HepG2 (cell line): ENCODE data around the gene ITGB2. TPM values are rescaled to one million over a fixed set of nuclear protein-coding genes. Genes with fewer than 3 reads are reported as not detected.

Source experiments
- ATAC-seq: fragments of 200-7000 bp; cut with Tn5 transposase; 3 replicates; pipeline ENCODE4 v1.9.1; 2020; ENCODE audit warnings: mild to moderate bottlenecking, moderate library complexity
- BruUV-seq: library from RNA; stranded (reverse); fragments of 400-500 nt; replicated peaks from 2 replicates; lab custom pipeline; 2021; lab: Mats Ljungman, UMichigan
- CTCF ChIA-PET: fragments of 300-600 bp; formaldehyde crosslinking; extraction: SDS; loops from one replicate; lab custom pipeline; 2021; ENCODE audit warnings: low total read pairs, inconsistent platforms, low intra/inter-chr PET ratio; lab: Yijun Ruan, JAX
- POLR2A ChIA-PET: fragments of 350-600 bp; sonication (Branson Sonifier 250); formaldehyde crosslinking; loops from one replicate; lab custom pipeline; 2020; ENCODE audit warnings: antibody characterized with exemption, inconsistent platforms; lab: Yijun Ruan, JAX
- DNase-seq: peaks from one replicate; pipeline ENCODE4 v3.0.0-alpha.2; 2015; ENCODE audit warnings: low spot score
- FAIRE-seq: peaks from 3 replicates; lab custom pipeline; 2011; peaks lifted over from hg19 to GRCh38; lab: Jason Lieb, UNC
- H2AFZ ChIP-seq: one replicate; pipeline ENCODE4 v1.6.1; 2011; ENCODE audit warnings: low read length, inconsistent platforms
- H3K27ac ChIP-seq: fragments of 300-600 bp; 3 replicates; pipeline ENCODE4 v1.8.0; 2011; ENCODE audit warnings: mixed run types, mild to moderate bottlenecking, mixed read lengths, low read length, inconsistent platforms; ENCODE audit not compliant: insufficient read depth; ENCODE audit errors: extremely low read length
- H3K27me3 ChIP-seq, 2 experiments: fragments of 200-600 bp in 1 of 2; 2 replicates in 1 of 2; 3 replicates in 1 of 2; pipeline versions ENCODE4 v1.6.0 to v1.8.0; 2011; ENCODE audit warnings: low read length in 2 of 2, mild to moderate bottlenecking in 2 of 2, moderate library complexity in 2 of 2, inconsistent platforms in 1 of 2; ENCODE audit not compliant: insufficient read depth in 2 of 2, control insufficient read depth in 1 of 2
- H3K36me3 ChIP-seq, 2 experiments: fragments of 200-600 bp in 1 of 2; replicated peaks in 1 of 2; 2 replicates in 1 of 2; 3 replicates in 1 of 2; pipeline versions ENCODE4 v1.5.1 to v1.8.0; 2011; ENCODE audit warnings: low read length in 2 of 2, inconsistent platforms in 1 of 2; ENCODE audit not compliant: insufficient read depth in 2 of 2, control insufficient read depth in 1 of 2
- H3K4me1 ChIP-seq: 2 replicates; pipeline ENCODE4 v1.5.1; 2012; ENCODE audit warnings: low read length, inconsistent platforms; ENCODE audit not compliant: insufficient read depth
- H3K4me2 ChIP-seq: 2 replicates; pipeline ENCODE4 v1.6.0; 2011; ENCODE audit warnings: low read depth, low read length, inconsistent platforms
- H3K4me3 ChIP-seq, 3 experiments: fragments of 200-600 bp in 1 of 3; sonication (generic), shearing (Covaris generic) in 1 of 3; replicated peaks in 1 of 3; 2 replicates each; pipeline ENCODE4 v1.5.1; 2011 to 2016; ENCODE audit warnings: low read length in 3 of 3, inconsistent platforms in 2 of 3, low read depth in 2 of 3, mild to moderate bottlenecking in 2 of 3, control low read depth in 1 of 3, mixed read lengths in 1 of 3; ENCODE audit not compliant: insufficient read depth in 1 of 3
- H3K79me2 ChIP-seq: one replicate; pipeline ENCODE4 v1.6.1; 2011; ENCODE audit warnings: low read length, inconsistent platforms; ENCODE audit not compliant: insufficient read depth
- H3K9ac ChIP-seq: 2 replicates; pipeline ENCODE4 v1.6.0; 2011; ENCODE audit warnings: mild to moderate bottlenecking, low read depth, low read length, inconsistent platforms; ENCODE audit not compliant: insufficient read depth
- H3K9me3 ChIP-seq: 2 replicates; pipeline ENCODE4 v1.5.1; 2012; ENCODE audit warnings: mild to moderate bottlenecking, low read length
- H4K20me1 ChIP-seq: 2 replicates; pipeline ENCODE4 v1.6.0; 2011; ENCODE audit warnings: inconsistent platforms, mild to moderate bottlenecking, low read length, moderate library complexity; ENCODE audit not compliant: insufficient read depth
- KDM5B ChIP-seq: sonication (generic); formaldehyde crosslinking; IDR thresholded peaks from 2 replicates; pipeline ENCODE4 v1.4.0; 2020; ENCODE audit warnings: missing genetic modification reagents, mild to moderate bottlenecking, borderline replicate concordance
- PAXIP1 ChIP-seq: sonication (generic); formaldehyde crosslinking; conservative IDR thresholded peaks from 2 replicates; pipeline ENCODE4 v1.4.0; 2020; ENCODE audit warnings: mild to moderate bottlenecking, missing genetic modification reagents, moderate library complexity
- ZNF687 ChIP-seq: sonication (generic); formaldehyde crosslinking; IDR thresholded peaks from 2 replicates; pipeline ENCODE4 v1.5.1; 2020; ENCODE audit warnings: mild to moderate bottlenecking, missing genetic modification reagents, moderate library complexity
- WGBS: methylation state at CpG from one replicate; pipeline ENCODE4 v1.1.6; 2017; ENCODE audit warnings: low lambda C conversion rate; 5-methylcytosine and 5-hydroxymethylcytosine counted together
- in situ Hi-C: cut with HindIII; loops from 2 replicates; pipeline ENCODE4 v1.10.0; 2017; ENCODE audit warnings: low pct_unique_long_range_greater_than_20kb; ENCODE audit not compliant: extremely low pct_ligation_motif_present
- intact Hi-C: fragments of 100-400 bp; cut with micrococcal nuclease; formaldehyde crosslinking; loops from one replicate; pipeline ENCODE4 v1.10.0; 2022; ENCODE audit not compliant: unreplicated experiment
- polyA plus RNA-seq, 8 experiments: library from polyadenylated mRNA; depleted of rRNA in 3 of 8; stranded (reverse) in 7 of 8; unstranded in 1 of 8; fragments of >200 nt; fragmentation: Illumina TruSeq in 4 of 8; extraction: Trizol in 4 of 8; gene quantifications; 2 replicates each; pipeline versions ENCODE4 v1.2.1 to v1.2.3, GENCODE V29; 2011 to 2016; ENCODE audit warnings: low read depth in 4 of 8, missing spikeins in 1 of 8, mixed read lengths in 1 of 8; ENCODE audit not compliant: insufficient read depth in 1 of 8
- total RNA-seq, 5 experiments: library from RNA; depleted of rRNA; stranded (reverse); fragments of >200 nt; fragmentation: Illumina TruSeq; extraction: Trizol; gene quantifications; 2 replicates each; pipeline ENCODE4 v1.2.3, GENCODE V29; 2016; ENCODE audit warnings: low read depth in 1 of 5

ITGB2 gene
- total and polyA plus RNA-seq, 2 of the 13 experiments (the other 11 are each of a cell fraction or from before 2014, with no cell fraction given) = 4.2 to 18.0 TPM

- DNase-seq (no peak), ATAC-seq (no peak), FAIRE-seq (no peak)
- H4K20me1 ChIP-seq = no peaks in the 10 kb centered on the region
- no TSS peak for BruUV-seq
- CTCF ChIA-PET = no interaction called here
- no peaks in the 10 kb centered on the region for H3K36me3 ChIP-seq
- TF ChIP-seq PAXIP1 (no peak), KDM5B (CRISPR knock-in tag) (0 out of 2 replicates have a peak, but pooled peaks have one; percentile 5), ZNF687 (CRISPR knock-in tag) (peak; percentile 39; the same call in 1 of the 2 replicates)
- peaks cover 1 to 4% of the 10 kb centered on the region in 2 experiments; a peak in 3 of 5 replicates for H3K27me3 ChIP-seq
- POLR2A ChIA-PET = interaction anchor here (1.1 to 4.7 kb wide), 3 partner anchors 13 to 54 kb away, joined by 3 to 37 read pairs (median 3); no protein-coding TSS in a partner anchor
- no peak overlapping the region for H3K9ac ChIP-seq
- no peaks in the 10 kb centered on the region for H3K79me2 ChIP-seq
- H3K9me3 ChIP-seq = no peaks in the 10 kb centered on the region
- peaks cover 63% of the 10 kb centered on the region for H3K4me1 ChIP-seq
- 0 out of 6 replicates have a peak overlapping the region, but pooled peaks of 1 of the 3 experiments have one; percentile 66 for H3K4me3 ChIP-seq
- no peak overlapping the region for H2AFZ ChIP-seq
- WGBS = 93% methylated on average over 15 of the region's 24 CpGs
- in situ Hi-C loops = no loop called here
- H3K4me2 ChIP-seq = peak overlapping the region; percentile 85; the same call in 1 of the 2 replicates
- no peak overlapping the region for H3K27ac ChIP-seq
- intact Hi-C loops = no loop called here
Observed at GRCh38 chr21:44926331-44927101, 5.8 kb upstream of the ITGB2 start.
